Measurements from ENCODE around the gene FRMPD4.

FRMPD4 gene

GRCh38 chrX:12223650-12224049, 85.4 kb downstream of the FRMPD4 start:
- DNase-seq = no peak

DNA sequence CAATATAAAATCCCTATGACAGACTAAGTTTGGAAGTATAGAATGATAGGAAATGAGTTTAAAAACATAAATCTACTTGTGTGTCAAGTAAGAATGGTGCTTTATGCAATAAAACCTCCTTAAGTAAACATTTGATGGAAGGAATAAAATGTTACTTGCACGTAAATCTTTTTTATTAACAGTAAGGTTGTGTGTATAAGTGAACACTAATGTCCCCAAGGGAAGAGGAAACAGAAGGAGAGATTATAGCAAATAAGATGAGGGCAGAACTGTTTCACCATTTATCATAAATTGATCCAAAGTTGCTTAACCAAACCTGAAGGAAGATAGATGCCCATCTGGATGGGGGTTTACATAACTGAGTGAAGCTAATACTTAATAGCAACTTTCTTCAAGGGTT, 86.8 kb downstream of the FRMPD4 start:
- no peak for DNase-seq

DNA sequence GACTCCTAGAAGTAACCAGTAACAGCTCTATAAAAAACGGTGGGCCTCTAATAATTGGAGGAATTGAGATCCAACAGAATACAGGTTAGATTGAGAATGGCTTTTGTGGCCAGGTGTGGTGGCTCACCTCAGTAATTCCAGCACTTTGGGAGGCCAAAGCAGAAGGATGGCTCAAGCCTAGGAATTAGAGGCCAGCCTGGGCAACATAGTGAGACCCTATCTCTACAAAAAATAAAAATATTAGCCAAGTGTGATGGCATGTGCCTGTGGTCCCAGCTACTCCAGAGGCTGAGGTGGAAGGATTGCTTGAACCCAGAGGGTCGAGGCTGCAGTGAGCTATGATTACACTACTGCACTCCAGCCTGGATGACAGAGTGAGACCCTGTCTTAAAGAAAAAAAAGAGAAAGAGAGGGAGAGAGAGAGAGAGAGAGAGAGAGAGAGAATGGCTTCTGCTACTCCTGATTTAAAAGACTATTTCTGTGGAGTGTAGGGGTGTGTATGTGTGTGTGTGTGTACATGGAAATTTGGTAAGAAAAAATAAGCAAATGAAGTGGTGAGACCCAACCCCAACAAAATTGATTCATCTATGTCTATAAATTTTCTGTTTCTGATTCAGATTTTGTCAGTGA, 89.3 kb downstream of the FRMPD4 start:
- DNase-seq = no peak

GRCh38 chrX:12228862-12229261, 90.6 kb downstream of the FRMPD4 start:
- DNase-seq = no peak

DNA sequence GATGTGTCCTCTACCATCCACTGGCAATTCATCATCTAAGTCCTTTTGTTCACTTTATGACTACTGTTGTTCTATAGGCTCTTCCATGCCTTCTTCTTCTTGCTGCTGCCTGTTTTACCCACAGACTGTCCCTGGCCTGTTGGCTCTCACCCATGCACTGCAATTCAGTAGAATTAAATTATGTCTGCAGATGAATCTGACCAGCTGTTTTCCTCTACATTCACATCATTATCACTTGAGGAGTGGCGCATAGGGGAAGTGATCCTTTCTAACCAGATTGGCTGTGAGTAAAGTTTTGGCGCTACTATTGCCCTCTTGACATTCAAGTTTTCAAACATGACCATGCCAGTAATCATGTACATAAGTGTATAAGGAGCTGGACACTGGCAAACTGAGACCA, 91.7 kb downstream of the FRMPD4 start:
- DNase-seq = no peak

DNA sequence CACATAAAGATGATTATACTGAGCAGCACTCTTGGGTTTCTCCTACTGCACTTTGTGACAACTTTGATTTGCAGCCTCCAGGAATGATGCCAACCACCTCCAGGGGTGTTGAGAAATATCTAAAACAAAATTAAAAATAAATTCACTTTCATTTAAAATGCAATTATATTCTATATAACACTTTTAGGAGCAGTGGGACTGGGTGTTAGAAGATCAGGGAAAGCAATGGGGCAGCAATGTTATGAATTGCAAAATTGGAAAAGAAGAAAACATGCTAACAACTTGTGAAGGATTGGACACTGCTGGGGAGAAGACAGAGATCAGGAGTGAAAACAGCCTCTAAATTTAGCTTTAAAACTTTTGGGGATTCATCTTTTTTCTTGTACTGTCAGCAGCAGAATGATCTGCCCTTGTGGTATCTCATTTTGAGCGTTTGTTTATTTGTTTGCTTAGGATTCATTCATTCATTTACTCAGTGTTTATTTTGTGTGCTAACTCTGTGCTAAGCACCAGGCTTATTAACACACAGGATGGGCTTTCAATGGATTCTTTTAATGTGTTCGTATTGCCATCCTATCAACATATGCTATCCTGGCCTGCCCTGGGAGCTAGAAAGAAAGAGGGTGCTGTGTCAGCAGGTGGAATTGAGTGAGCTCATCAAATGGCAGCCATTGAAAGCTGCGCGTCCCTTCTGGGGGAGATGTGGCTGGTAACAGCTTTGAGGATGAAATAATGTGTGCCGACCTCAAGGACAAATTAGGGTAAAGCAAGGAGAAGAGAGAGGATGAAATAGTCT, 96.5 kb downstream of the FRMPD4 start:
- DNase-seq = no peak

DNA sequence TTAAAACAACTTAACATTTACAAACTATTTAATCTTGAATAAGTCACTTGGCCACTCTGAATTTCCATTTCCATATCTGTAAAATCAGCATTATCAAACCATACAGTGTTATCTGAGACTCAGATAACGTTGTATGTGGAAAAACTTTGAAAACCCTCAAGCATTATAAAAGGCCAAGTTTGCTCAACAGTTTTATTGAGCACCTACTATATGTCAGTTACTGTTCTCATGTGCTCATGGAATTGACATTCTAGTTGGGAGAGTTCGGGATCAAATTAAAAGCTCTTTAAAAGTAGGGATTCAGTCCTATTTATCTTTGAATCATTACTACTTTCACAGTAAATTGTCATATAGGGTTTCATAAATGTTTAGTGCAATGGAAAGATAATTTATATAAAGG, 97.9 kb downstream of the FRMPD4 start:
- DNase-seq = no peak

DNA sequence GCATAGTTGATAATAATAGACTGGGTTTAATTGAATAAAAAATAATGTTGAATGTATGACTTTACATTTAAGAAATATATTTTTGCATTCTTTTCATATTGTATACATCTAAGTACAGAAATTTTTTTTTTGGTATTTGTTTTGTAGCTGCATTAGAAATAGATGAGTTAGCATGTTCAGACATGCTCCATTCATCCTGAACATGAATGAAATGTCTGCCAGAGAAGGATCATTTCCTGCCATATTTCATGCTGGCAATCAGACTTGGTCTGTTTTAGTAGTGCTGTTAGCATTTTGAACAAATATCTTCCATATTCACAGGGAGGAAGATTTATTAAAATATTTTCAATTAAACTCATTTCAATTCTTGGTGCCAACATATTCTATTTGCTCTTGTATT, 98.9 kb downstream of the FRMPD4 start:
- DNase-seq = no peak

DNA sequence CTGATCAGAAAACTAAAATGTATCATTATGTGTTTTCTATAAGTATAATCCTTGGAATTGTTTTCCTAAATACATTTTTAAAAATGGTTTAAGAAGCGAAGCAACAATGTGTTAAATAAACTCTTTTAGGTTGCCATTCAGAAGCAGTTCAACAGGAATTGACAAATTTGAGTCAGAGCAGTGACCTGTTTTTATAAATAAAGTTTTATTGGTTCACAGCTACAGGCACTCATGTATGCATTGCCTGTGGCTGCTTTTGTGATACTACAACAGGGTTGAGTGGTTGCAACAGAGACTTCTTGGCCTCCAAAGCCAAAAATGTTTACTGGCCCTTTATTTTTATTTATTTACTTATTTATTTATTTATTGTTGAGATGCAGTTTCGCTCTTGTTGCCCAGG, 99.5 kb downstream of the FRMPD4 start:
- DNase-seq = no peak

- DNase-seq = no peak
Measured at GRCh38 chrX:12239356-12240082, 101.2 kb downstream of the FRMPD4 start.

- no peak for DNase-seq
Measured at GRCh38 chrX:12240491-12240890, 102.2 kb downstream of the FRMPD4 start.

DNA sequence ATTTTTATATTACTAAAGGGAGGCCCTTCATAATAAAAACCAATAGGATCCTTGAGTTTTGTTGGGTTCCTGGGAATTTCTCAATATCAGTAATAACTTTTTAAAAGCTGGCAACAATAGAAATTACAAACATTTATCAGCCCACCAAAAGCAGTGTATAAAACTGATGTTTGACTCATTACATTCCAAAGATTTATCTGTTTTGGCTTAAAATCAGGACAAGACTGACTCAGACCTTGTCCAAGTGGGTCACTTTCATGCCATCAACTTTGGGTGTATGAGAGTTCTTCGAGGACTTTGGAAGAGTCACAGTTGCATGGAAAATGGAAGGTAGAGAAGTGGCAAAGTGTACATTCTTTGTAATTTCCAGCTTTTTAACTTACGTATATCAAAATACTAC, 102.8 kb downstream of the FRMPD4 start:
- DNase-seq = no peak

- DNase-seq = no peak
Measured at GRCh38 chrX:12245650-12246645, 107.7 kb downstream of the FRMPD4 start.

GRCh38 chrX:12249997-12250396, 111.7 kb downstream of the FRMPD4 start:
- no peak for DNase-seq

DNA sequence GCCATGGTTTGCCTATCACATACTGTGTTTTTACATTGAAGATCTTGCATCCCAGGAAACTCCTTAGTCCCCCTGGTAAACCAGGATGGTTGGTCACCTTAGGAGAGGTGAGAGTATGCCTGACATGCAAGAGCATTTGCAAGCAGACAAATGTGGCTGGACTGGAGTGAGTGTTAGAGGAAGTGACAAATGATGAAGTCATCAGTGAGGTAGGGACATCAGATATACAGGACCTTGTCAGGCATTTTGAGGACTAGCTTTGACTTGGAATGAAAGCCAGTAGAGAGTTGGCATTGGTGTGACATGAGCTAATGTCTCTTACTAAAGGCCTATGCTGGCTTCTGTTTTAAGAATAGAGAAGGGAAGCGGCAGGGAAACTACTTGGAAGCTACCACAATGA, 124.9 kb downstream of the FRMPD4 start:
- DNase-seq = no peak

- no peak for DNase-seq
Measured at GRCh38 chrX:12269484-12269883, 131.2 kb downstream of the FRMPD4 start.

DNA sequence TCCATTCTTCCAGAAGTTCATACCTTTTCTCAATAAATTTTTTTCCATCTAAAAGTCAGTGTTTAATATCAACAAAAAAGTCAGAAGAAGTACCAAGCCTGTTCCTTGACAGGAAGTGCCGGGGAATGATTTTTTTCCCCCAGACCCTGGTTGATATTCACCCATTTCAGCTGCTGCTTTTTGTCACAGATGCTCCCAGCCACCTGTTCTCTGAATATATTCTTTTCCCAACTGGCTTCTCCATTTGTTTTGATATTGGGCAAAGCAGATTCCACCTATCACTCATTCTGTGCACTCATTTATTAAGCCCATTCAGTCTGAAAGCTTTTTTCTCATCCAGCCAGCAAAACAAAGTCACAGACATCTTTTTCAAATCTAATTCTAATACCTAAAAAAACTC, 139.9 kb downstream of the FRMPD4 start:
- DNase-seq = no peak

- no peak for DNase-seq
Measured at GRCh38 chrX:12282991-12283390, 144.7 kb downstream of the FRMPD4 start.

GRCh38 chrX:12292996-12293765, 154.9 kb downstream of the FRMPD4 start:
- no peak for DNase-seq

GRCh38 chrX:12297353-12297752, 159.1 kb downstream of the FRMPD4 start:
- no peak for DNase-seq

DNA sequence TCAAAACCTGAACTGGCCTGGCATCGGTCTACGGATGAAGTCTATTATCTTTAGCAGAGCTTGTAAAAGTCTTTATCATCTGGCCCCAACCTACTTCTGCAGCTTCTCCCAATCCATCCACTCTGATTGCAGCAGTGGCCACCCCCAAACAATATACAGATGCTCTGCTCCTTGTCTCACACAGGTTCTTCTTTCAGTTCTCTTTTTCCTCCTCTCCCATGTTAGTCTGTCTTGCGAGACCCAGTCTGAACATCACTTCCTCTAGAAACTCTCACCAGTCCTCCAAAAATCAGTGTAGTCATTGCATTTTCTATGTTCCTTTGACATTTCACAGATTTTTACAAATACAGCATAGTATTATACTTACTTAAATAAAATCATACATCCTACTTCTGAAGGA, 163.0 kb downstream of the FRMPD4 start:
- no peak for DNase-seq

GRCh38 chrX:12304261-12304660, 166.0 kb downstream of the FRMPD4 start:
- no peak for DNase-seq
